Measurements from ENCODE around the gene LCOR. TPM values are rescaled to one million over a fixed set of nuclear protein-coding genes. Genes with fewer than 3 reads are reported as not detected.
A peak's percentile ranks its signal among the peaks of the same experiment; 100 is the strongest.

Gene LCOR
- total RNA-seq, 1 experiment from 2014 or later, result 42.1 TPM

GRCh38 chr10:97011397-97011796 lies 179.3 kb downstream of the LCOR start:
- Histone ChIP-seq H4K8ac (replicated peaks; ENCODE audit: insufficient read length, low read depth, low read length) (no peak overlapping the region), H3T11ph (ENCODE audit: low read length) (no peak overlapping the region), H3K79me2 (ENCODE audit: insufficient read depth, low read length) (no peaks in the 10 kb centered on the region), H3K4me1 (ENCODE audit: insufficient read depth, low read length) (no peaks in the 10 kb centered on the region), H3K23me2 (ENCODE audit: insufficient read length, low read depth, low read length, poor library complexity, severe bottlenecking) (no peaks in the 10 kb centered on the region), H2BK120ac (ENCODE audit: low read depth, low read length, poor library complexity, severe bottlenecking) (no peak overlapping the region), H3K4me2 (ENCODE audit: insufficient read depth, insufficient read length, low read length) (no peak overlapping the region), H3K27me3 (ENCODE audit: insufficient read depth, low read length) (no peaks in the 10 kb centered on the region), H3K18ac (ENCODE audit: insufficient read length, low read depth, low read length) (no peak overlapping the region), H4K91ac (ENCODE audit: insufficient read length, low read depth, low read length) (no peak overlapping the region), H3K27ac (ENCODE audit: insufficient read length, low read depth, low read length) (no peak overlapping the region), H2BK5ac (ENCODE audit: insufficient read length, low read length) (no peak overlapping the region), H3K9ac (ENCODE audit: extremely low read depth, insufficient read length, low read length) (no peak overlapping the region), H3K23ac (ENCODE audit: insufficient read length, low read depth, low read length) (no peak overlapping the region), H4K5ac (ENCODE audit: insufficient read length, low read depth, low read length) (no peak overlapping the region), H3K4ac (ENCODE audit: low read depth, low read length) (no peak overlapping the region), H2BK20ac (ENCODE audit: low read depth, low read length, poor library complexity, severe bottlenecking) (no peak overlapping the region), H3K14ac (ENCODE audit: insufficient read depth, low read length) (no peak overlapping the region), H4K20me1 (ENCODE audit: control insufficient read depth, insufficient read depth, insufficient read length) (no peaks in the 10 kb centered on the region), H2AK5ac (ENCODE audit: insufficient read length, low read length) (no peak overlapping the region), H3K9me3 (ENCODE audit: control insufficient read depth, low read depth, low read length) (no peaks in the 10 kb centered on the region), H3K56ac (ENCODE audit: insufficient read length, low read depth, low read length) (no peak overlapping the region), H2BK12ac (ENCODE audit: insufficient read length, low read depth, low read length) (no peak overlapping the region), H3K79me1 (ENCODE audit: insufficient read depth, low read depth, low read length, poor library complexity, severe bottlenecking) (no peaks in the 10 kb centered on the region), H2BK15ac (ENCODE audit: low read depth, low read length) (no peak overlapping the region), H2AFZ (ENCODE audit: low read length) (no peak overlapping the region)
- Mint-ChIP-seq H3K4me3 (no peak overlapping the region), H3K27ac (no peak overlapping the region), H3K4me1 (peaks cover 0 to under 1% of the 10 kb centered on the region in 2 experiments; a peak in 2 of 4 replicates), H3K9me3 (peaks cover 14 to 15% of the 10 kb centered on the region in 2 experiments), H3K27me3 (ENCODE audit: low read depth) (no peaks in the 10 kb centered on the region), H3K36me3 (ENCODE audit: insufficient read depth in 1 of 3, low read depth in 3 of 3) (peaks cover 2 to 15% (median 12%) of the 10 kb centered on the region in 3 experiments)
- DNase-seq, result peak; percentile 12
- no peak for TF ChIP-seq CTCF (conservative IDR thresholded peaks at IDR 0.05)

Data from H9 (cell line).